NCI-H1436 treated with DMSO at 0.1 percent for 48 hours (cell line): ENCODE results near the gene TBC1D5.

Experiments used
- DNase-seq: peaks from one replicate; lab custom pipeline; 2025; lab: John Stamatoyannopoulos, UW

The TBC1D5 gene

DNA sequence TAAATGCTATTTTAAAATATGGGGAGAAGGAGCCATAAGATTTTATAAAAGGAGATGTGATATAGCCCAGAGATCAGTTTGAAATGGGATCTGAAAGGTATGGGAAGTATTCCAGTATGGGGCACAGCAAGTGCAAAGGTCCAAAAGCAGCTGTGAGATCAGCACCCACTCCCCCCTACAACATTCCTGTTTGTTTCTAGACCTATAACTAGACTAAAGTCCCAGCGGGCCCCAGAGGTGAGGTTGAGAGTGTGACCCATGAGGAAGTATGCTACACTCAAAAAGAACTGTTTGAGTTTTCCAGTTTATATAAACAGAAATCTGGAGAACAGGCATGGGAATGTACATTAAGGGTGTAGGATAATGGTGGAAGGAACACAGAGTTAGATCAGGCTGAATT is 152.5 kb downstream of the TBC1D5 start:
- no peak for DNase-seq

DNA sequence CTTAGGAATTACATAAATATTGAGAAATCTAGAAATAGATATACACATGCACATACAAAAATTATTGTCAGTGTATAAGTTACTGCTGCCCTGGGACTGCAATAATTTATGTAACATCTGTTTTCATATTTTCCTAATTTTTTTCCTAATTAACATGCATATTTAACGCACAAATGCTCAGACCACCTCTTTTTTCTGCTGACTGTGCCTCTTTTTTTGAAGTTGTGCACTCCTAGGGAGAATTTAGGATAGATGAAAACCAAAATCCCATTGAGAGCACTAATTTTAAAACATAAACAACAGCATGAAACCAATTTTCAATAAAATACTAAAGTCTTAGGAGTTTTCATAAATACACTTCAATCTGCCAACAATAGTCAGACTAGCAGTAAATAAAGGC is 154.0 kb downstream of the TBC1D5 start:
- DNase-seq = no peak

DNA sequence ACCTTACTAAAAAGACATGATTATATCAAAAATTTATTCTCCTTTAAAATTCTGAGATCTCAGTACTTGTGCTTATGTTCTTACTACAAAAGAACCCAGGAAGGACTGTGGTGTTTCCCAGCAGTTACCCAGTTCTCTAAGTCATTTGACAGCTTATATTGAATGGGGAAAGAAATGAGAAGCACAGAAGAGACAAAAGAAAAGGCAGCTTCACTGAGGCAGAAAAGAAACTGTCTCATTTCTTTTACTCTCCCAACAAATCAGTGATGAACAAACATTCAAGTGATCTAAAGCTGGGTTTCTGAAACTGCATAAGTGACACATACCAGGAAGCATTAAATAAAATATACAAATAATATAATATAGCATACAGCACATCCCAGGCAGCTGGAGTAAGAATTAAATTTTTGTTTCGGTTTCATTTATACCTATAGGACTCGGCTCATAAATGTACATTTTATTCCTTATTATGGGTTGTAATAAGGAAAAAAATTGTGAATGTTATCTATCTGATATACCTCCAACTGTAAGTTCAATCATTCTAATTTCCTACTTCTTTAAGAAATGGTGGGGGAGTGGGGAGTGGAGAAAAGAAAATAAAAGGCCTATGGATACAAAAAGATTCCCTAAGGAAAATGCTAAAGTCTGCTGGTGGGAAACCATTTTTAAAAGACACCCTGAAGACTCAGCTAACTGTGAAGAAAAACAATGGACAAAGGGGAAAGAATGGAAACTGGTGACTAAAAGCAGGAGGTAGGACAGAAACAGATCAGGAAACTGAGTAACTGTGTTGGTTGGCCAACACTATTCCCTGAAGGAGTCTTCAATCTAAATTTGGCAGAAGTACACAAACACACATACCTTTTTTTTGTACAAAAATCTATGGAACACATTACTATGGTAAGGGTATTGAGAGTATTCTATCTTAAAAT is 156.8 kb downstream of the TBC1D5 start:
- no peak for DNase-seq

DNA sequence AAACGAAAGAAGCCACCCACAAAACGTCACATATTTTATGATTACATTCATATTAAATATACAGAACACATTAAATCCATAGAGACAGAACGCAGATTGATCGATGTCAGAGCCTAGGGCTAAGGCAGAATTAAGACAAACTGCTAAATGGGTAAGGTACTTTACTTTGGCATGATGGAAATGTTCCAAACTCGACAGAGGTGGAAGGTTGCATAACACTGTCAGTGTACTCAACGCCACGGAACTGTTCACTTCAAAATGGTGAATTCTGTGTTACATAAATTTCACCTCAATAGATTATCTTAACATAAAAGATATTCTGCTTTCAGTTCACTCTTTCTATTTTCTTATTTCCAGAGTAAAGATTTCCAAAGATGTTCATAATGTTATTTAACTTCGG is 158.4 kb downstream of the TBC1D5 start:
- no peak for DNase-seq

DNA sequence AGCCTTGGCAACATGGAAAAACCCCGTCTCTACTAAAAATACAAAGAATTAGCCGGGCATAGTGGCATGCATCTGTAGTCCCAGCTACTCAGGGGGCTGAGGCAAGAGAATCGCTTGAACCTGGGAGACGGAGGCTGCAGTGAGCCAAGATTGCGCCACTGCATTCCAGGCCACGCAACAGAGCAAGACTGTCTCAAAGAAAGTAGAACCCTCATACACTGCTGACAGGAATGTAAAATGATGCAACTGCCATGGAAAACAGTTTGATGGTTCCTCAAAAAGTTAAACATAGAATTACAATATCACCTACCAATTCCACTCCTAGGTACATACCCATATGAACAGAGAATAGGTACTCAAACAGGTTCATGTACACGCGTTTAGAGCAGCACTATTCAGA is 158.9 kb downstream of the TBC1D5 start:
- no peak for DNase-seq

DNA sequence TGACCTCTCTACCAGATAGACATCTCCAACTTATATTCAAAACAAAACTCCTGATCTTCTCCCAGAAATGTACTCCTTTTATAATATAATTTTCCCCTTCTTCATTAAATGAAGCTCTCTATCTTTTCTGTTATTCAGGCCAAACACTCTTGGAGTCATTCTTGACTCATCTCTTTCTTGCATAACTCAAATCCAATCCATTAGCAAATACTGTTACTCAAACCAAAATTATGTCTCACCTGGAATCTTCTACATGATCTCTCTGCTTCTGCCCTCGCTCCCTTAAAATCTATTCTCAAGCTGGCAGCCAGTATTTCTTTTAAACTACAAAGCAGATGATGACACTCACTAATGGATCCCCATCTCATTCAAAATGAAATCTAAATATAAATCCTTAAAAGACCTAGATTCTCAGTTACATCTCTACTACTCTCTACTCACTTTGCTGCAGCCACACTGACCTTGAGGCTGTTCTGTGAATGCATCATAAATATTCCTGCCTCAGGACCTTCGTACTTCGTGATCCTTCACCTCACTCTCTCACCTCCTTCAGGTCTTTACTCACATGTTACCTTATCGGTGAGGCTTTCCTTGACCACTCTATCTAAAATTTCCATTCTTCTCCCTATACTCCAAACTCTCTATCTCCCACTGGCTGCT is 160.9 kb downstream of the TBC1D5 start:
- no peak for DNase-seq

DNA sequence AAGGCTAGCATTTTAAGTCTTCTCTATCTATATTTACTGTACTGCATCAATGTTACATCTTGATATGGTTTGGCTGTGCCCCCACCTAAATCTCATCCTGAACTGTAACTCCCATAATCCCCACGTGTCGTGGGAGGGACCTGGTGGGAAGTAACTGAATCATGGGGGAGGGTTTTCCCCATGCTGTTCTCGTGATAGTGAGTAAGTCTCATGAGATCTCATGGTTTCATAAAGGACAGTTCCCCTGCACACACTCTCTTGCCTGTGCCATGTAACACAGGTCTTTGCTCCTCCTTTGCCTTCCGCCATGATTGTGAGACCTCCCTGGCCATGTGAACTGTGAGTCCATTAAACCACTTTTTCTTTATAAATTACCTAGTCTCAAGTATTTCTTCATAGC is 161.5 kb downstream of the TBC1D5 start:
- DNase-seq = no peak

DNA sequence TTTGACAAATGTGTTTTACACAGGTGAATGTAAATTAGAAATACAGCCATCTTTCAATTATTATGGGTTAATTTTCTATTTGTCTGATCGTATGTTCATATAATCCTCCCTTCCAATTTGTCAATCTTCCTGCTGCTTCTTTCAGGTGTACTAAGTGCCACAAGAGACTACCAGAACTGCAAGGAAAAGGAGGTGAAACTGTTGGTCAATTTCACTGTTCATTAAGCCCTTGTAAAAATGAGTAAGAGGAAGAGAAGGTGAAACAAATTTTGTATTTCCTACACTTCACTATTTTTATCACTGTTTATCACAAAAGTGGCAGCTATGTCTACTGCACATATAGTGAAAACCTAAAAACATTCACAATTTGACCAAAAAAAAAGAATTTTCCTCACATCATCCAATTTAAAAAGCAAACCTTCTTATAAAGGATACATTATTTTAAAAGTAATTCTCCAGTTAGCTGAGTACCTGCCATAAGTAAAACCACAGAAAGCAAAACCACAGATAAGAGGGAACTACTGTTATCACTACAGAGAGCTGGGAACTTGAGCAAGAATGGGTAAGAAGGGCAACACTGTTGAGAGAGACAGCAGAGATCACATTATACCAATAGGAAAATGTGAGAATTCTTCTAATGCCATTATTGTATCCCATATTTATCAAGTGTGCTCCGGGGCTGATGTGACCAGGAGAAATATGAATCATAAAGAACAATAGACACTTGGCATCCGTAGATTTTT is 163.0 kb downstream of the TBC1D5 start:
- no peak for DNase-seq

DNA sequence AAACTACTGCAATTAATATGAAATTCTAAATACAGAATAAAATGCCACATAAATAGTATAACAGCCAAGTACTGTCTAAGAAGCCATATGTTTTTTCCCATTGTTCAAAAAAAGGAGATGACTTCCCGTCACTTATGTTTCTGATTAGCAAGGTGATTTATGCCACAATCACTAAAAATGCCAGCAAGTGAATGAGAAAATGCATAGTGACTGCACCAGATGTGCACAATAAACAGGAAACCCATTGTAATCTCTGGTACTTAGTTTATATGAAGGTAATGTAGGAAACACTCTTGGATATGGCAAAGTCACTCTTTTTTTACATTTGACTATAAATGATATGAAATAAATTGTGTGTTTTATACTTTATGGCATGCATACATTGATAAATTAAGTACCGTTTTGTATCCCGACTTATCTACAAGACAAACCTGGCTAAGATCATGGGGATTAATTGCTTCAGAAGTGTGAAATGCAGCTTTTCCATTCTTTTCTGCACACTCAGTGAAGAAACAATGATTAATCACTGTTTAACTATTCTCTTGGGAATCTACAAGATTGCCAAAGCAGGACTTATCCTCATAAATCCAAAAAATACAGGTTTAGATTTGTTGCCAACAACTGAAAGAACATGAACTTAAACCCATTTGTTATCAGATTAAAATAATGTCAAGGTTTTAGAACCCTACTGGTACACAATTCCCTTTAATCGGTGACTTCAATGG is 164.5 kb downstream of the TBC1D5 start:
- DNase-seq = no peak

DNA sequence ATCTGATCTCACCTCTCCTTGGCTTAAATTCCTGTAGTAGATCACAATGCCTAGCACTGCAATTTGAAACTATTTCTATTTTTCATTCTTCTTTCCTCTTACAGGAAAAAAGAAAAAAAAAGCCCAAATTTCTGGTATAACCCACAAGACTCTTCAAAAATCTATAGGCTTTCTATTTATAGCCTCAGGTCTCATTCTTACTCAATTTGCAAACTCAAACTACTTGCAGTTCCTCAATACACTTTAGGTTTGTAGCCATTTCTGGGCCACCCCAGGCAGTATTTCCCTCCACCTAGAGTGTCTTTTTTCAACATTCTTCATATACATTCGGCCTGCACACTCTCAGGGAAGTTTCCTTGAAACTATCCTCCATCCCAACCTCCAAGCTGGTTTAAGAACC is 169.0 kb downstream of the TBC1D5 start:
- no peak for DNase-seq

DNA sequence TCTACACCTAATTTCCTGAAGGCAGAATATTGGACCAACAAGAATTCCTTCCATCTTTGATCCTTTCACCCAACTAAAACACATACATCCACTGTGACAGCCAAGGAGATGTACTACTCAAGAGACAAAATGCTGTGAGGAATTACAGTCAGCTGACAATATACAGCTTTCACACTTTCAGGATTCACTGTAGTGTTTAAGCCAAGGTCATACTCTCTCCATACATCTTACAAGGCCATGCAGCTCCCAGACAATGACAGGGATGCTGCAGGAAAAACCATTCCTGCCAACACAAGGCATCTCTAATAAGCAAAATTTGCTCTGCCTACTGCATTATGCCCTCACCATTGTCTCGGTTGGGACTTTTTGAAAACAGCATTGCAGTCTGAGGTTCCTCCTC is 170.7 kb downstream of the TBC1D5 start:
- no peak for DNase-seq

DNA sequence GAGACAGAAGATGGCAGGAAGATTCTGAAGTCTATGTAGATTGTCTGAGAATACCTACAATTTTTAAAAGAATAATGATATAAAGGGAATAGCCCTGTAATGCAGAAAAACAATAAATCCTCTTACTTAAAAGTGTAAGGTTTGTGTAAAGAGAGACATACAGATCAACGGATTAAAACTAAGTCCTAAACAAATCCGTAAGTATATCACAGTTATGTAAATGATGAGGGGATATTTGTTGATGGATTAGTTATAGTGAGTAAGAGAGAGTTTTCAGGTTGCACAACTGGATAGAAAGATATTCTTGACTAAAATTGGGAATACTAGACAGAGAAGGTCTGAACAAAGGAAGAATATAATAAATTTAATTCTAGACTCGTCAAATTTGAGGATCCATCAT is 179.6 kb downstream of the TBC1D5 start:
- DNase-seq = no peak

DNA sequence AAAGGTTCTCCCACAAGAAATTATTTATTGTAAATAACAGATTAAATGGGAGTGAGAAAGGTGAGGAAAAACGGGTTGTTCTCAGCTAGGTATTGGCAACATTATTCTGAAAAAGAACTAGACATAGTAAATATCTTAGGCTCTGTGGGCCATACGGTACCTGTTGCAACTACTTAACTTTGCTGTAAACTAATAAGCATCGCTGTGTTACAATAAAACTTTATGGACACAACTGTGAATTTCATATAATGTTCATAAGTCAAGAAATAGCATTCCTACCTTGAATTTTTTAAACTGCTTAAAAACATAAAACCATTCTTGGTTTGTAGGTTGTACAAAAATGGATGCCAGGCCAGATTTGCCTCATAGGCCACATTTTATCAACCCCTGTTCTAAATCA is 183.9 kb downstream of the TBC1D5 start:
- DNase-seq = no peak

DNA sequence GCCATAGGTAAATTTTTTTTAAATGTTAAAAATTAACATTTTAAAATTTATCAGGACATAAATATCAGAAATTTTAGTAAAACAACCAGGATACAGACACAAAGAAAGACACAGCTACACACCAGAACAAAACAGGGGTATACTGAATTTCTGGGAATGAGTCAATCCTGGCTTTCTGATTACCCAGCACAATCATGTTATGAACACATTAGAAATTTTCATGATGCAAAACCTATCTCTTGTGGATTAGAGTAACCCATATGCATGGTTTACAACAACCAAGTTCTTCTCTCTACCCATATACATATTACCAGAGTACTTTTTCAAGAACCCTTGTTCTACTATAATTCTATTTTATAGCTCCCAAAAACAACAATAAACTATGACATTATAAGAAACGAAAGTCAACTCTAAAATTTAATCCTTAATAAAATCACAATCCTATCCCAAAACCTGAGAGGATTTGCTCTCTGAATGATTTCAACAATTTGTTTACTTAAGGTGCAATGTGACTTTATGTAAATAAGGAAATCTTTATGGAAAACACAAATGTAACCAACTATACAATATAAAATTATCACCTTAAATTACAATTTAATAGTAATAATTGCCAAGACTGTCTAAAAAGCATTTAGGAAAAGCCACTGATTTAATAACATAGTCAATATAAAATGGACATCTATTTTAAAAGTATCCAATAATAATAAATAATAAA is 184.5 kb downstream of the TBC1D5 start:
- DNase-seq = no peak

DNA sequence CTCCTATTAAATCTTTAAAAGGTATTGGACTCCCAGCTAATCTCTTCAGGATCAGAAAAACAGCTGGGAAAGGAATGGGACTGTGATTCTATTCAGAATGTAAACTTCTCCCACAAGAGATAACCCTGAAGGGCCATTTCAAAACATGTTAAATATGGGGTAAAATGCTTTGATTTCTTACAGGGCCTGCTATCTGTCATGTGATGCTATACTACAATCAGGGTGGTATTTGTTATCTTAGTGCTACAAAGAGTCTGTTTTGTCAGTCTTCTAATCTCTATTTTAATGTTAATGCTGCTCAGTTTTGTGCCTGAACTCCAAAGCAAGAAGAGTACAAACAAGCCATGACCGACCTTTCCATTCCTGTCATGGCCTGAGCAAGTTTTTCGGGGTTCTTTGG is 186.9 kb downstream of the TBC1D5 start:
- no peak for DNase-seq

DNA sequence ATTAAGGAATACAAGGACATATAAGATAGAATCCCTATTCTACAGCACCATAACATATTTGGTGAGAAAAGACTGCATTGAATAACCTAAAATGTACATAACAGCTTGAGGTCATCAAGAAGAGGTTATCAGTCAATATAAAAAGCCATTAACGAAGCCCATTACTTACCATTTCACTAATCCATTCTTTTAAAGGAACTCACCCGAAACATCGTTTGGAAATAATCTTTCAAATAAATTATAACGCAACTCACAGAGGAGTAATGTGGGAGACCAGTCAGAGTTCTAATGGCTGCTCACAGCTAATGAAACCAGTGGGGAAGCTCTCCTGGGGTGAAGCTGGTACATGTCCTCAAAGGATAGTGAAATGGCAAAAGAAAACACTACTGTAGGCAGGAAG is 188.4 kb downstream of the TBC1D5 start:
- no peak for DNase-seq

DNA sequence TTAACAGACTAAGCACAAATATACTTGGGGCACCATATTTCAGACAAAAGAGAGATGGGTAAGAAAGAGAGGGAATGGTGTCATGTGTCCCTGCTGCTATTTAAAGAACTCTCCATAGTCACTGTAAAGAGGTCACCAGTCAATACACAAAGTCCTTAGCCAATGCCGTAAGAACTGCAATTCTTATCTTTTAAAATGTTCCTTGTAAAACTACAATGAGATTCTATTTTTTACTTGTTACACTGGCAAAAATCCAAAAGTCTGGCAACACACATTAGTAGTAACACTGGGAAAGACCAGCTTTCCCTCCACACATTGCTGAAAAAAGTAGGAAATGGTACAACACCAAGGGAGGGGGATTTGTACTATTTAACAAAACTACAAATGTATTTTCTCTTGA is 189.4 kb downstream of the TBC1D5 start:
- no peak for DNase-seq

DNA sequence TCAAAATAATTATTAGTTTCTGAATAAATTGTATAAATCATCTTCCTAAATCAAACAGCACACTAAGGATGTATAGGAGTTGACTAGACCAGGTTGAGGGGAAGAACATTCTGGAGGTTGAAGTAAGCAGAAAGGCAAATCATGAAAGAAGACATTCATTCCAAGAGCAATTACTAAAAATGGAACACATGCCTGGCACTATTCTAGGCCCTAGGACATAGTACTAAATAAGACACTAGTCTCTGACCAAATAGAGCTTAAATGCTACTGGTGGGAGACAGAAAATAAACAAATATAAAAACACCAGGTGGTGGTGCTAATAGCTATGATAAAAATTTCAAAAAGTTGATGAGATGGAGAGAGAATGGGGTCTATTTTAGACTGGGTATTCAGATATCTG is 190.1 kb downstream of the TBC1D5 start:
- DNase-seq = no peak

DNA sequence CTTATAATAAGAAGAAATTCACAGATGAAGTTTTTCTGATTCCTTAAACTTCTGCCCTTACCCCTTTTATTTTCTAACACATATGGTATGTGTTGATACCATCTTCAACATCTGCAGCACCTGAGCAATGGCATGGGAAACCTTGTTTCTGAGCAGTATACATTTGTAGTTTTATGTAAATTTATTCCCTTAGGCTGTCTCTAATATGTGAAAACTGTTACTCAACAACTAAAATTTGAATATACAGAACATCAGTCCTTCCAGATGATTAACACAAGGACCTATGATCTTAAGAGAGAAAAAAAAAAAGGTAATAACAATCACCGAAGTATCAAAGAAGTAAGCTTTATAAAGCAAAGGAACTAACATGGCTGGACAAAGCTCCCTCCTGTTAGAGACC is 190.5 kb downstream of the TBC1D5 start:
- no peak for DNase-seq

DNA sequence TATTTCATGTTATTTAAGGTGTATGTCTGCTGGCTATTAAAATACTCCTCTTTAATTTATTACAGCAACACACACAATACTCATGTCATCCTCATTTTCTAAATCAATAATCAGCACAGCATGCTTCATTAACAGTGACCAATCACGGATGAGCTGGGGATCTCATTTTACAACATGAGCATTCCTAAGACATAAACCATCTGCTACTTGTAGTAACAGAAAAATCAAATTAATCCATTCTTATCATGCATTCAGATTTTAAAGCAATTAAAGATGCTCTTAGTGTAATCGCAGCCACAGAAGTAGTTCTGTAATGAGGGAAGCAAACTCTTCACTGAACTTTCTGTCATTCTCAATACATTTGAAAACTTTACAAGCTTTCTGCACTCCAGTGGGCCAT is 191.1 kb downstream of the TBC1D5 start:
- no peak for DNase-seq

DNA sequence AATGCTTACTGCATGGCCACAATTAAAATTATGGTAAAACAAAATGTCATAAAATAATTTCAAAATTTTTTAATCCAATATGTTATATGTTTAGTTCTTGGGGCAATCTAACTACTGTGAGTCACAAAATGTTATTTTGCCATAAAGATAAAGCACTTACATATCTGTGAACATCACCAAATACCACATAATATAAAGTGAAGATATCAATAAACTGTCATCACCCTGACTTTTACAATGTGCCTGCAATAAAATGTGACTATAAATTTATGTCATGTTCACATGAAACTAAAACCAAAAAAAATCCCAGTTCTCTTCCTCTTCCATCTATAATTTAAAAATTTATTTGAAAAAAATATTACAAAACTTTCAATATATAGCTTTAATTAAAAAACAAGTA is 191.8 kb downstream of the TBC1D5 start:
- DNase-seq = no peak
